Bronchial smooth muscle cell (primary cell): Measurements from ENCODE around the gene KANK3. TPM values are rescaled to one million over a fixed set of nuclear protein-coding genes. Genes with fewer than 3 reads are reported as not detected.

Source experiments
- total RNA-seq: library from RNA; depleted of rRNA; stranded (reverse); fragments of >200 nt; gene quantifications from 2 replicates; pipeline ENCODE4 v1.2.1, GENCODE V29; 2014

KANK3 gene
- total RNA-seq: 0.16 and 0.26 TPM in 2 replicates

GRCh38 chr19:8342684-8343482 lies at the start of gene KANK3:
Gene KANK3, minus strand, starts transcription at chr19:8343262. Its CDS starts 5,434 bp downstream, at chr19:8337828.

GRCh38 chr19:8389891-8390616 lies 47.0 kb upstream of the KANK3 start, which contains the start of gene RAB11B:
Gene RAB11B, plus strand, starts transcription at chr19:8390360. Its CDS starts 57 bp downstream, at chr19:8390417.

GRCh38 chr19:8363803-8364771 lies 21.0 kb upstream of the KANK3 start, which contains the start of gene ANGPTL4:
Gene ANGPTL4, plus strand, starts transcription at chr19:8364155. Its CDS starts 167 bp downstream, at chr19:8364322.

GRCh38 chr19:8321067-8321985 lies 21.7 kb downstream of the KANK3 start, which contains the start of the genes NDUFA7 and RPS28:
Gene NDUFA7, minus strand, starts transcription at chr19:8321375. Its CDS starts 17 bp downstream, at chr19:8321358.
Gene RPS28, plus strand, starts transcription at chr19:8321496. Its CDS starts 35 bp downstream, at chr19:8321531.

GRCh38 chr19:8307965-8308866 lies 34.8 kb downstream of the KANK3 start, which contains the start of gene CD320:
Gene CD320, minus strand, starts transcription at chr19:8308358. Its CDS starts 68 bp downstream, at chr19:8308290.

Other genes starting within 250 kb of the KANK3 start
- not detected in 2 replicates for gene FBN3, start 193.7 kb downstream of the KANK3 start, total RNA-seq
- gene CERS4, start 133.9 kb downstream of the KANK3 start, total RNA-seq: 1.4 and 10.6 TPM in 2 replicates
- gene CD320, start 34.9 kb downstream of the KANK3 start, total RNA-seq: 10.7 and 22.9 TPM in 2 replicates
- 26.0 and 27.7 TPM in 2 replicates for gene NDUFA7, start 21.9 kb downstream of the KANK3 start, total RNA-seq
- 489 and 799 TPM in 2 replicates for gene RPS28, start 21.8 kb downstream of the KANK3 start, total RNA-seq
- gene ANGPTL4, start 20.9 kb upstream of the KANK3 start, total RNA-seq: 1.7 and 3.0 TPM in 2 replicates
- 73.1 and 78.3 TPM in 2 replicates for gene RAB11B, start 47.1 kb upstream of the KANK3 start, total RNA-seq
- gene MARCHF2, start 70.0 kb upstream of the KANK3 start, total RNA-seq: 54.2 and 58.0 TPM in 2 replicates
- 52.8 and 55.5 TPM in 2 replicates for gene HNRNPM, start 101.7 kb upstream of the KANK3 start, total RNA-seq
- 0.16 TPM in 1 of 2 replicates, not detected in the other for gene PRAM1, start 159.4 kb upstream of the KANK3 start, total RNA-seq
- gene ZNF414, start 170.9 kb upstream of the KANK3 start, total RNA-seq: 2.2 and 4.7 TPM in 2 replicates
- 0.34 and 0.47 TPM in 2 replicates for gene MYO1F, start 234.2 kb upstream of the KANK3 start, total RNA-seq